ENCODE results near the gene CAPZA2.

Gene CAPZA2

GRCh38 chr7:116953906-116954838 is 91.8 kb downstream of the CAPZA2 start:
- peak overlapping the region; percentile 26 for H3K23ac ChIP-seq (ENCODE audit: low read depth, low read length, poor library complexity)
- peaks cover 4 to 7% of the 10 kb centered on the region in 2 donors for H3K4me1 ChIP-seq (ENCODE audit: control insufficient read depth in 2 of 2, insufficient read depth in 1 of 2, low read depth in 1 of 2, low read length in 2 of 2)
- H3K14ac ChIP-seq (ENCODE audit: low read length): no peak overlapping the region
- H3K36me3 ChIP-seq (replicated peaks in 1 of 2; ENCODE audit: control insufficient read depth in 2 of 2, insufficient read depth in 2 of 2, low read length in 2 of 2): no peaks in the 10 kb centered on the region
- H3K18ac ChIP-seq (ENCODE audit: low read length): peak overlapping the region; percentile 96
- H3K9me3 ChIP-seq (replicated peaks in 1 of 2; ENCODE audit: control insufficient read depth in 2 of 2, insufficient read depth in 1 of 2, low read depth in 1 of 2, low read length in 2 of 2): no peaks in the 10 kb centered on the region
- H2BK5ac ChIP-seq (ENCODE audit: low read length): peak overlapping the region; percentile 83
- peak overlapping the region; percentile 90 for H3K9ac ChIP-seq (ENCODE audit: low read depth, low read length, poor library complexity)
- H2BK12ac ChIP-seq (ENCODE audit: low read length): no peak overlapping the region
- peak overlapping the region; percentile 76 for H2AFZ ChIP-seq (ENCODE audit: low read length)
- peak overlapping the region; percentile 59 for H3K4me2 ChIP-seq (ENCODE audit: insufficient read depth, low read length, poor library complexity, severe bottlenecking)
- no peak overlapping the region for H2BK15ac ChIP-seq (ENCODE audit: low read length)
- no peaks in the 10 kb centered on the region for H3K27me3 ChIP-seq (ENCODE audit: control insufficient read depth in 3 of 3, insufficient read depth in 3 of 3, low read depth in 1 of 3, low read length in 3 of 3)
- H2AK5ac ChIP-seq (ENCODE audit: low read depth, low read length): no peak overlapping the region
- peak overlapping the region; percentile 93 for H3K27ac ChIP-seq (replicated peaks; ENCODE audit: low read length)
- WGBS, 2 donors (ENCODE audit: extremely low coverage in 2 of 2, insufficient read length in 2 of 2, insufficient replicate concordance in 1 of 2): no CpG with 5 or more reads among the region's 63 CpGs
- H3K4ac ChIP-seq (ENCODE audit: low read length): no peak overlapping the region
- peak; percentile 58 for DNase-seq (ENCODE audit: low spot score)
- no peak overlapping the region for H4K91ac ChIP-seq (ENCODE audit: low read depth, low read length, poor library complexity)
- H3K79me1 ChIP-seq (ENCODE audit: low read depth, low read length): no peaks in the 10 kb centered on the region
- H4K8ac ChIP-seq (ENCODE audit: low read depth, low read length): no peak overlapping the region
- H2BK120ac ChIP-seq (ENCODE audit: low read depth, low read length): no peak overlapping the region
- peak overlapping the region; percentile 70 to 96 for H3K4me3 ChIP-seq (ENCODE audit: low read length in 2 of 2)

- H3K4me3 ChIP-seq (ENCODE audit: low read length in 2 of 2): no peak overlapping the region
- no peak overlapping the region for H2AFZ ChIP-seq (ENCODE audit: low read length)
- peaks cover 4 to 7% of the 10 kb centered on the region in 2 donors for H3K4me1 ChIP-seq (ENCODE audit: control insufficient read depth in 2 of 2, insufficient read depth in 1 of 2, low read depth in 1 of 2, low read length in 2 of 2)
- no peaks in the 10 kb centered on the region for H3K79me1 ChIP-seq (ENCODE audit: low read depth, low read length)
- H3K27me3 ChIP-seq (ENCODE audit: control insufficient read depth in 3 of 3, insufficient read depth in 3 of 3, low read depth in 1 of 3, low read length in 3 of 3): no peaks in the 10 kb centered on the region
- no peak overlapping the region for H4K8ac ChIP-seq (ENCODE audit: low read depth, low read length)
- H3K18ac ChIP-seq (ENCODE audit: low read length): no peak overlapping the region
- H2BK120ac ChIP-seq (ENCODE audit: low read depth, low read length): no peak overlapping the region
- no peak overlapping the region for H2BK15ac ChIP-seq (ENCODE audit: low read length)
- H3K9ac ChIP-seq (ENCODE audit: low read depth, low read length, poor library complexity): no peak overlapping the region
- no peak overlapping the region for H3K14ac ChIP-seq (ENCODE audit: low read length)
- H3K4me2 ChIP-seq (ENCODE audit: insufficient read depth, low read length, poor library complexity, severe bottlenecking): no peak overlapping the region
- H2AK5ac ChIP-seq (ENCODE audit: low read depth, low read length): no peak overlapping the region
- DNase-seq (ENCODE audit: low spot score): no peak
- no peak overlapping the region for H3K4ac ChIP-seq (ENCODE audit: low read length)
- H3K36me3 ChIP-seq (replicated peaks in 1 of 2; ENCODE audit: control insufficient read depth in 2 of 2, insufficient read depth in 2 of 2, low read length in 2 of 2): no peaks in the 10 kb centered on the region
- no peak overlapping the region for H3K27ac ChIP-seq (replicated peaks; ENCODE audit: low read length)
- no peak overlapping the region for H2BK12ac ChIP-seq (ENCODE audit: low read length)
- no peaks in the 10 kb centered on the region for H3K9me3 ChIP-seq (replicated peaks in 1 of 2; ENCODE audit: control insufficient read depth in 2 of 2, insufficient read depth in 1 of 2, low read depth in 1 of 2, low read length in 2 of 2)
- no peak overlapping the region for H4K91ac ChIP-seq (ENCODE audit: low read depth, low read length, poor library complexity)
- H3K23ac ChIP-seq (ENCODE audit: low read depth, low read length, poor library complexity): no peak overlapping the region
- H2BK5ac ChIP-seq (ENCODE audit: low read length): no peak overlapping the region
Measured at GRCh38 chr7:116955340-116955739, 93.0 kb downstream of the CAPZA2 start.

- Histone ChIP-seq H2BK120ac (ENCODE audit: low read depth, low read length) (no peak overlapping the region), H2BK5ac (ENCODE audit: low read length) (no peak overlapping the region), H3K4me2 (ENCODE audit: insufficient read depth, low read length, poor library complexity, severe bottlenecking) (no peak overlapping the region), H3K18ac (ENCODE audit: low read length) (no peak overlapping the region), H3K4me1 (ENCODE audit: control insufficient read depth in 2 of 2, insufficient read depth in 1 of 2, low read depth in 1 of 2, low read length in 2 of 2) (peaks cover 4 to 7% of the 10 kb centered on the region in 2 donors), H3K14ac (ENCODE audit: low read length) (no peak overlapping the region), H3K79me1 (ENCODE audit: low read depth, low read length) (no peaks in the 10 kb centered on the region), H3K27me3 (ENCODE audit: control insufficient read depth in 3 of 3, insufficient read depth in 3 of 3, low read depth in 1 of 3, low read length in 3 of 3) (no peaks in the 10 kb centered on the region), H3K9me3 (replicated peaks in 1 of 2; ENCODE audit: control insufficient read depth in 2 of 2, insufficient read depth in 1 of 2, low read depth in 1 of 2, low read length in 2 of 2) (no peaks in the 10 kb centered on the region), H3K4me3 (ENCODE audit: low read length in 2 of 2) (no peak overlapping the region), H2AK5ac (ENCODE audit: low read depth, low read length) (no peak overlapping the region), H4K91ac (ENCODE audit: low read depth, low read length, poor library complexity) (no peak overlapping the region), H2BK12ac (ENCODE audit: low read length) (no peak overlapping the region), H2AFZ (ENCODE audit: low read length) (no peak overlapping the region), H3K36me3 (replicated peaks in 1 of 2; ENCODE audit: control insufficient read depth in 2 of 2, insufficient read depth in 2 of 2, low read length in 2 of 2) (no peaks in the 10 kb centered on the region), H3K4ac (ENCODE audit: low read length) (peak overlapping the region; percentile 39), H3K27ac (replicated peaks; ENCODE audit: low read length) (no peak overlapping the region), H4K8ac (ENCODE audit: low read depth, low read length) (no peak overlapping the region), H2BK15ac (ENCODE audit: low read length) (no peak overlapping the region), H3K23ac (ENCODE audit: low read depth, low read length, poor library complexity) (no peak overlapping the region), H3K9ac (ENCODE audit: low read depth, low read length, poor library complexity) (no peak overlapping the region)
- WGBS, 2 donors (ENCODE audit: extremely low coverage in 2 of 2, insufficient read length in 2 of 2, insufficient replicate concordance in 1 of 2): no CpG with 5 or more reads among the region's 4 CpGs
- DNase-seq (ENCODE audit: low spot score): no peak
Measured at GRCh38 chr7:116955801-116956476, 93.6 kb downstream of the CAPZA2 start.

- H2AK5ac ChIP-seq (ENCODE audit: low read depth, low read length): no peak overlapping the region
- H2AFZ ChIP-seq (ENCODE audit: low read length): no peak overlapping the region
- no peak overlapping the region for H3K23ac ChIP-seq (ENCODE audit: low read depth, low read length, poor library complexity)
- no peak overlapping the region for H3K4me2 ChIP-seq (ENCODE audit: insufficient read depth, low read length, poor library complexity, severe bottlenecking)
- no peaks in the 10 kb centered on the region for H3K9me3 ChIP-seq (replicated peaks in 1 of 2; ENCODE audit: control insufficient read depth in 2 of 2, insufficient read depth in 1 of 2, low read depth in 1 of 2, low read length in 2 of 2)
- H3K36me3 ChIP-seq (replicated peaks in 1 of 2; ENCODE audit: control insufficient read depth in 2 of 2, insufficient read depth in 2 of 2, low read length in 2 of 2): no peaks in the 10 kb centered on the region
- H3K4ac ChIP-seq (ENCODE audit: low read length): no peak overlapping the region
- H2BK120ac ChIP-seq (ENCODE audit: low read depth, low read length): no peak overlapping the region
- H3K4me3 ChIP-seq (ENCODE audit: low read length in 2 of 2): no peak overlapping the region
- H4K8ac ChIP-seq (ENCODE audit: low read depth, low read length): no peak overlapping the region
- no peak overlapping the region for H2BK12ac ChIP-seq (ENCODE audit: low read length)
- no peaks in the 10 kb centered on the region for H3K79me1 ChIP-seq (ENCODE audit: low read depth, low read length)
- H3K9ac ChIP-seq (ENCODE audit: low read depth, low read length, poor library complexity): no peak overlapping the region
- H3K18ac ChIP-seq (ENCODE audit: low read length): no peak overlapping the region
- H2BK5ac ChIP-seq (ENCODE audit: low read length): no peak overlapping the region
- H3K27me3 ChIP-seq (ENCODE audit: control insufficient read depth in 3 of 3, insufficient read depth in 3 of 3, low read depth in 1 of 3, low read length in 3 of 3): no peaks in the 10 kb centered on the region
- no peak overlapping the region for H2BK15ac ChIP-seq (ENCODE audit: low read length)
- no peak overlapping the region for H3K14ac ChIP-seq (ENCODE audit: low read length)
- no peak for DNase-seq (ENCODE audit: low spot score)
- H3K27ac ChIP-seq (replicated peaks; ENCODE audit: low read length): no peak overlapping the region
- H3K4me1 ChIP-seq (ENCODE audit: control insufficient read depth in 2 of 2, insufficient read depth in 1 of 2, low read depth in 1 of 2, low read length in 2 of 2): peaks cover 4 to 5% of the 10 kb centered on the region in 2 donors
- no peak overlapping the region for H4K91ac ChIP-seq (ENCODE audit: low read depth, low read length, poor library complexity)
- no CpG with 5 or more reads among the region's 2 CpGs for WGBS, 2 donors (ENCODE audit: extremely low coverage in 2 of 2, insufficient read length in 2 of 2, insufficient replicate concordance in 1 of 2)
Measured at GRCh38 chr7:116956477-116956804, 94.1 kb downstream of the CAPZA2 start.
